Breast epithelium (tissue), 4 donors: ENCODE measurements around the gene NKX6-2. TPM values are rescaled to one million over a fixed set of nuclear protein-coding genes. Genes with fewer than 3 reads are reported as not detected.

Experiments used
- DNase-seq, 2 donors: peaks; one replicate each; pipeline ENCODE4 v3.0.0-alpha.2; 2019; ENCODE audit warnings: low spot score in 2 of 2
- H3K27ac ChIP-seq, 2 donors: fragments of 200-600 bp; sonication (generic) in 1 of 2; one replicate each; pipeline ENCODE4 v1.5.1; 2016 to 2019; ENCODE audit warnings: mild to moderate bottlenecking in 1 of 2
- H3K27me3 ChIP-seq, 2 donors: fragments of 200-600 bp; sonication (generic) in 1 of 2; one replicate each; pipeline versions ENCODE4 v1.5.1 to v1.6.0; 2017 to 2019; ENCODE audit warnings: control low read depth in 1 of 2, mild to moderate bottlenecking in 1 of 2
- H3K36me3 ChIP-seq: fragments of 200-600 bp; one replicate; pipeline ENCODE4 v1.5.1; 2019
- H3K4me1 ChIP-seq, 2 donors: fragments of 200-600 bp; sonication (generic); one replicate each; pipeline ENCODE4 v1.5.1; 2016 to 2019; ENCODE audit warnings: control low read depth in 1 of 2
- H3K4me3 ChIP-seq, 3 donors: fragments of 200-600 bp; sonication (generic); 1 replicate in 2 of 3; 2 replicates in 1 of 3; pipeline ENCODE4 v1.5.1; 2016 to 2019; ENCODE audit warnings: mild to moderate bottlenecking in 3 of 3, moderate library complexity in 2 of 3
- H3K9me3 ChIP-seq, 2 donors: fragments of 200-600 bp; sonication (generic) in 1 of 2; one replicate each; pipeline ENCODE4 v1.5.1; 2016 to 2019; ENCODE audit warnings: control low read depth in 1 of 2
- CTCF ChIP-seq, 3 donors: fragments of 450-650 bp; IDR thresholded peaks; one replicate each; pipeline ENCODE4 v1.5.1; 2016 to 2017; ENCODE audit warnings: antibody characterized with exemption in 3 of 3, mild to moderate bottlenecking in 3 of 3, moderate library complexity in 3 of 3
- POLR2A ChIP-seq: fragments of 450-650 bp; IDR thresholded peaks from one replicate; pipeline ENCODE4 v1.6.1; 2016; ENCODE audit warnings: antibody characterized with exemption, mild to moderate bottlenecking, moderate library complexity
- POLR2AphosphoS5 ChIP-seq, 3 donors: sonication (generic); formaldehyde crosslinking; IDR thresholded peaks; one replicate each; pipeline ENCODE4 v1.6.1; 2017; ENCODE audit warnings: antibody characterized with exemption in 3 of 3
- intact Hi-C: fragments of 100-400 bp; cut with DNase I; formaldehyde crosslinking; loops from one replicate; pipeline ENCODE4 v1.15.1; 2023; ENCODE audit warnings: low total_unique reads
- total RNA-seq, 3 donors: library from RNA; depleted of rRNA; stranded (reverse); fragments of >200 nt; gene quantifications; one replicate each; pipeline ENCODE4 v1.1.0, GENCODE V29; 2016

Gene NKX6-2
- total RNA-seq, 3 donors from 2014 or later, result not detected

GRCh38 chr10:132787495-132788179, 1.7 kb upstream of the NKX6-2 start:
- peaks cover 6 to 82% of the 10 kb centered on the region in 2 donors for H3K27me3 ChIP-seq
- DNase-seq, result no peak
- no peak overlapping the region for H3K27ac ChIP-seq
- peaks cover 13% of the 10 kb centered on the region in 2 donors for H3K9me3 ChIP-seq
- TF ChIP-seq POLR2AphosphoS5 (IDR thresholded peaks at IDR 0.05) (no peak), CTCF (IDR thresholded peaks at IDR 0.05) (no peak), POLR2A (no peak)
- intact Hi-C loops, result no loop called here
- peak overlapping the region in 2 of 3 donors; percentile 10 to 29 for H3K4me3 ChIP-seq
- no peaks in the 10 kb centered on the region for H3K4me1 ChIP-seq
- H3K36me3 ChIP-seq, result no peaks in the 10 kb centered on the region

DNA sequence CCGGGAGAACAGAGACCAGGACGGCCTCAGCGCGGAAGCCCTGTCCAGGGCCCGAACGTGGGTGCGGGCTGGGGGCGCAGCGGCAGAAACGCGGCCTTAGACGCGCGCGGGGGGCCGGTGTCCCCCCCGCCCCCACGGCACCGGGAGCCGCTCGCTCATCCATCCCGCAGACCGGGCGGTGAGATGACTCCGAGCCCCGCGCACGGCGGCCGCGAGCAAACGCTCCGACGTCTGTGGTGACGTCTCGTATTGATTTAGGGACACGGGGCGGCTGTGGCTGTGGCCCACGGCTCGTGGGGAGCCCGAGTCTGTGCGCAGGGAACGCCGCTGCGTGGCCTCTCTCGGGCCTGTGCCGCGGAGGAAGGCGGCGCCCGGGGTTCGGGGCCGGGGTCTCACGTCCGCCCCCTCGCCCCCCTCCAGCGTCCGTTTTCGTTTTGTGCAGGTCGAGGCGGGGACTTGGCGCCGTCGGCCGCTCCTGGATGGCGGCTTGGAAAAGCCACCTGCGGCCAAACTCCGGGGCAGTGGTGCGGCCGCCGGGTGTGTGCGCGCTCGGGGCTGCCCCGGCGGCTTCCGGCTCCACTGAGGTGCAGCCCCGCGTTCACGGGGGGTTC, 1.0 kb upstream of the NKX6-2 start:
- Histone ChIP-seq H3K9me3 (peaks cover 13% of the 10 kb centered on the region in 2 donors), H3K27ac (no peak overlapping the region), H3K4me3 (peak overlapping the region in 2 of 3 donors; percentile 10 to 29), H3K36me3 (no peaks in the 10 kb centered on the region), H3K27me3 (peaks cover 6 to 81% of the 10 kb centered on the region in 2 donors), H3K4me1 (no peaks in the 10 kb centered on the region)
- DNase-seq, result no peak
- intact Hi-C loops, result no loop called here
- TF ChIP-seq POLR2A (no peak), CTCF (IDR thresholded peaks at IDR 0.05) (no peak), POLR2AphosphoS5 (IDR thresholded peaks at IDR 0.05) (no peak)

- H3K4me1 ChIP-seq, result no peaks in the 10 kb centered on the region
- intact Hi-C loops, result no loop called here
- no peak for DNase-seq
- peak overlapping the region in 1 of 3 donors; percentile 29 for H3K4me3 ChIP-seq
- H3K36me3 ChIP-seq, result no peaks in the 10 kb centered on the region
- H3K9me3 ChIP-seq, result peaks cover 13 to 15% of the 10 kb centered on the region in 2 donors
- TF ChIP-seq POLR2AphosphoS5 (IDR thresholded peaks at IDR 0.05), result no peak
- H3K27me3 ChIP-seq, result peaks cover 6 to 78% of the 10 kb centered on the region in 2 donors
- H3K27ac ChIP-seq, result no peak overlapping the region
Observed at GRCh38 chr10:132786476-132786883, 533 bp upstream of the NKX6-2 start.

- DNase-seq, result no peak
- no peaks in the 10 kb centered on the region for H3K36me3 ChIP-seq
- peaks cover 13 to 17% of the 10 kb centered on the region in 2 donors for H3K9me3 ChIP-seq
- no peak overlapping the region for H3K27ac ChIP-seq
- intact Hi-C loops, result no loop called here
- H3K4me3 ChIP-seq, result peak overlapping the region in 1 of 3 donors; percentile 49
- H3K27me3 ChIP-seq, result peaks cover 6 to 64% of the 10 kb centered on the region in 2 donors
- TF ChIP-seq CTCF (IDR thresholded peaks at IDR 0.05) (no peak), POLR2A (no peak), POLR2AphosphoS5 (IDR thresholded peaks at IDR 0.05) (no peak)
- H3K4me1 ChIP-seq, result no peaks in the 10 kb centered on the region
Observed at GRCh38 chr10:132784866-132785722, 853 bp downstream of the NKX6-2 start.

DNA sequence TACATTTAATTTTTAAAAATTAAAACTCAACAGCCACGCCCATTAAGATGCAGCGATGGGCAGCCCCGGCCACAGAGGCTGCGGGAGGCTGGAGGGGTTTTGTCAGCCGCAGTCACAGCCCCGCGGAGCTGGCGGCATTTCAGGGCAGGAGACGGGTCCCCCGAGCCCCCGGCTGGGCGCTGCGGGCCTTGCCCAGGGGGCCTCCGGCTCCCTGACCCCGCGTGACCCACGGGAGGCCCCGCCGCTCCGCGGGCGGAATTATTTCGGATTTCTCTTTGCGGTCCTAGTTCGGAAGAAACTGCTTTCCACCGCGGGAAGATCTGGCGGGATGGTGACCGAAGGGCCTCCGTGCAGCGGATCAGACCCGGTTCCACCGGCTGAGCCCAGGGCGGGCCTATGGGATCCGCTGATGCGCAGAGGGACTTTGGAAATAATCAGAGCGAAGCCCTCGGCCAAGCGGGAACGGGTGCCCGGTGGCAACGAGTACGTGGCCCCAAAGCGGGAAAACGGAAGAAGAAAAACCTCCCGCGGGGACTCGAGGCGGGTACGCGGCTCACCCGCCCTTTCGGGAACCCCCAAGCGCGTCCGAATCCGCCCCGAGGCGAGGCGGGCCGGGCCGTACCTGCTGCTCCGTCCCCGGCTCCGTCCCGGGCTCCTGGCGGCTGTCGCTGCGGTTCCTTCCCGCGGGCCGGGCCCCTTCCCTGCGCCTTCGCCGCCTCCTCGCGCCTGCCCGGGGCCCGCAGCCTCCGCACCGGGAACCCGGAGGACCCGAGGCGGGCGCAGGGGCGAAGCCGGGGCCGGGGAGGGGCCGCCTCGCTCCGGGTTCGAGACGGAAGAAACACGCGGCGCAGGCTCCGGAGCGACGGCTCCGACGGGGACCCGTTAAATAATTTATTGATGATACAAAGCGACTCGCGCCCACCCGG, 1.7 kb downstream of the NKX6-2 start:
- Histone ChIP-seq H3K27ac (no peak overlapping the region), H3K4me3 (no peak overlapping the region), H3K27me3 (peaks cover 3 to 55% of the 10 kb centered on the region in 2 donors), H3K4me1 (no peaks in the 10 kb centered on the region), H3K9me3 (peaks cover 13 to 17% of the 10 kb centered on the region in 2 donors), H3K36me3 (no peaks in the 10 kb centered on the region)
- intact Hi-C loops, result no loop called here
- TF ChIP-seq CTCF (IDR thresholded peaks at IDR 0.05) (no peak), POLR2A (no peak), POLR2AphosphoS5 (IDR thresholded peaks at IDR 0.05) (no peak)
- no peak for DNase-seq
